HG03066 (cell line): Measurements from ENCODE around the gene GCAT.
"Not testable (repeated sequence)": the region's sequence is repeated elsewhere in the genome, so short reads cannot be mapped to it uniquely, and the experiment has no call there.

Experiments used
- ATAC-seq: cut with Tn5 transposase; IDR thresholded peaks from one replicate; pipeline ENCODE4 v1.9.1; 2021; ENCODE audit warnings: low read depth; ENCODE audit not compliant: unreplicated experiment

The GCAT gene

DNA sequence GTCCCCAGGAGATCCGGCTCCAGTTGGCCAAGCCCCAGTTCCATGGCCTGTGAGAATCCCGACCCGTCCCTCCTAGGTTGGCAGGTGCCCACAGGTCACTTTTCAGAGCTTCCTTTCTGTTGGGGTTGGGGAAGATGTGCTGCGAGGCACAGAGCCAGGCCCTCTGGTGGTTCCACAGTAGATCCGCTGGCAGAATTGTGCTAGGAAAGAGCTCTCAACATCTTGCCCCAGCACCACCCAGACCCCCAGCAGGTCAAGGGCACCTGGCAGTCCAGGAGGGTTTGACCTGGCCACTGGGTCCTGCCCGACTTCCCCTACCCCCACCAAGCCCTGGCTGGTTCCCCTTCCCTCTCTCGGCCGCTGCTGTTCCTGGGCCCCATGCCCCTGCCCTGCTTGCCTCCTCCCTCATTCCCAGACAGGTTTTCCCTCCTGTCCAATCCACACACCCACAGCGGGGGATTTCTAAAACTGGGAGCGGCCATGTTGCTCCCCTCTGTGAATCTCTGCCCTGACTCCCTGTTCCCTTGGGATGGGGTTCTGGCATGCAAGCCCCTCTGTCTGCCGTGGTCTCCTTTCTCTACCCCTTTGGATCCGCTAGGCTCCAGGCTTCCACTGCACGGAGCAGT is 26.2 kb upstream of the GCAT start:
- ATAC-seq: no peak

DNA sequence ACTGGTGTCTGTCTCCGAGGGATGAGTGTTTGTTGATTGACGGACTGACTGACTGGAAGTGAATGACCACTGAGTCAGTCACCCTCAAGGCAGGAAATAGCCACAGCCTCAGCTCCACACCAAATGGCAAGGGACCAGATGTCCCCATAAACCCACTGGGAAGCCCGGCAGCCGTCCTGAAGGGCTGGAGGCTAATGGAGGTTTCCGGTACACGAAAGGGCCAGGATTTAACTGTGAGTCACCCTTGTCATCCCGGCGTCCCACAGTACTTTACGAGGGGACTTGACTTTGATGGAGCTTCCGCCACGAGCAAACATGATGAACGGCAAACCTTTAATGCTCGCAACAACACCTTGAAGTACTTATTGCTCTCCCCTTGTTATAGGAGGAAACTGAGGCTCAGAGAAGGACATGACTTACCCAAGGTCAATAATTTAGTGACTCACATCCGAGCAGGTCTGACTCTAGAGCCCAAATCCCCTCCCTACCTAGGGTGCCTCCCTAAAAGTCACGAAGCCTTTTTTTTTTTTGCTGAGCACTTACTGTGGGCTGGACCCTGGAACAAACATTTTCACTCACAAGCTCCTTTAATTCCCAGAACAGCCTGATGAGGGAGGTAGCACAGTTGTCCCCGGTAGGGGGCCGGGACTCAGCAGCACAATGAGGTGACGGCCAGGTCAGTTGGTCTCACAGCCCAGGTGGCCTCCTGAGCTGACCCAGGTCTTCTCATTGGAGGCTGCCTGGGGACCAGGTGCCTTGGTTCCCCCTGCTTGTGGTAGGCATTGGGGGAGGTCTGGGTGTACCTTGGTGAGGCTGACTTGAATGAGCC is 25.2 kb upstream of the GCAT start:
- ATAC-seq: no peak

DNA sequence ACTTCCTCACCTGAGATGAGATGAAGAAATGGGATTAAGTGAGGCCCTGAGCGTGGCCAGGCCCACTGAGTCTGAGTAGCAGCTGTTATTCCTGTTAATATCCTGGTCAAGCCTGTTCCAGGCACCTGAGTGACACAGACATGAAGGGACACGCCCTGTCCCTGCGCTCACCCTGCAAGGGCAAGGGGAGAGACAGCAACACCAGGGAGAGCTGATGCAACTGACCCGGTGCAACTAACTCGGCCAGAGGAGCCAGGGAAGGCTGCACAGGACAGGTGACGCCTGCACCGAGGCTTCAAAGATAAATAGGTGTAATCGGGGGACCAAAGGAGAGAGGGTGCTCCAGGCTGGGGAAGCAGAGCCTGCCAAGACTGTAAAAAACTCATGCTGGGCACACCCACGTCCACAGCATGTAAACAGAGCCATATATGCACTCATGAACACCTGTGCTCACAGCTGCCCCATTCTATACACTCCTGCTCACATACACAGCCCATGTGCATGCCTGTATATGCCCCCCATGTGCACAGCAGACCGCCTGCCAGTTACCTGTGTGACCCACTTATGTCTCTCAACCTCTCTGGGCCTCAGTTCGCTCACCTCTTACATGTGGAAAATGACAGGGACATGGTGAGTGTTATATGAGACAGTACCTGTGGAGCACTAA is 22.8 kb upstream of the GCAT start:
- ATAC-seq: no peak

DNA sequence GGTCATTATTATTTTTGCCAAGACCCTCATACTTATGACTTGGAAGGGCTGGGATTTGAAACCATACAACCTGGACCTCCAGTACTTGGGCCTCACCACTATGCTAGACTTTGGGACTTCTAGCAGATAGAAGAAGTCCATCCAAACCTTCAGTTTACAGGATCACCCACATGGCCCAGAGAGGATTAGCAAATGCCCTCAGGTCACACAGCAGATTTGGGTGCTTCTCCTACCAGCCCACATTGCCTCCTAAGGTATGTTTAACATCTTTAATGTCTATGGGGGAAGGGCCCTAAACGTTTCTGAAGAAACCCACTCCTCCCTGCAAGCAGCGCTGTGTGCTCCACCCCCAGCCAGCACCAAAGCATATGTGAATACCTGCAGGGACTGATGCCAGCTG is 17.5 kb upstream of the GCAT start:
- no peak for ATAC-seq

DNA sequence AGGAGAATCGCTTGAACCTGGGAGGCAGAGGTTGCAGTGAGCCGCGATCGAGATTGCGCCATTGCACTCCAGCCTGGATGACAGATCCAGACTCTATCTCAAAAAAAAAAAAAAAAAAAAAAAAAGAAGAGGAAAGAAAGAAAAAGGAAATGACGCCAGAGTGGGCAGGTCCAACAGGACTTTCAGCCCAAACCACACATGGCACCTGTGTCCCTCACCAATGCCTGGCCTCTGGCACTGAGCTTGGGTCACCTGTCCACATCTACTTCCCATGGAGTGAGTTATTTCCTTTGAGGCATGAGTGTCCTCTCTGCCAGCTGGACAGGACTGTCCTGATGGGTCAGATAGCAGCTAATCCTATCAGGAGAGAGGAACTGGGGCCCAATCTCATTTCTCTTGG is 15.2 kb upstream of the GCAT start:
- no peak for ATAC-seq

DNA sequence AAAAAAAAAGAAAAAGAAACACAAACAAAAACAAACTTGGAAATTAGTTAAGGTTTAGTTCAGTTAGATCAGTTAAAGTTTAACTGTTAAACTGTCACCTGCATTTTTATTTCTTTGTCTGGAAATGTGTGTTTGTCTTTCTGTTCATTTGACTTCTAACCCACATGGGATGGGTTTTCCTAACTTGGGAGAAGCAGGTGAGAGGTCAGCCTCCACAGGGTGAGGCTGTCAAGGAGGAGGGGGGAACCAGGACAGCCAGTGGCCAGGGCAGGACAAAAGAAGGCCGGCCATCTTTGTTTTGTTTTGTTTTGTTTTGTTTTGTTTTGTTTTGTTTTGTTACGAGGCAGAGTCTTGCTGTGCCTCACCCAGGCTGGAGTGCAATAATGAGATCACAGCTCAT is 13.4 kb upstream of the GCAT start:
- no peak for ATAC-seq

DNA sequence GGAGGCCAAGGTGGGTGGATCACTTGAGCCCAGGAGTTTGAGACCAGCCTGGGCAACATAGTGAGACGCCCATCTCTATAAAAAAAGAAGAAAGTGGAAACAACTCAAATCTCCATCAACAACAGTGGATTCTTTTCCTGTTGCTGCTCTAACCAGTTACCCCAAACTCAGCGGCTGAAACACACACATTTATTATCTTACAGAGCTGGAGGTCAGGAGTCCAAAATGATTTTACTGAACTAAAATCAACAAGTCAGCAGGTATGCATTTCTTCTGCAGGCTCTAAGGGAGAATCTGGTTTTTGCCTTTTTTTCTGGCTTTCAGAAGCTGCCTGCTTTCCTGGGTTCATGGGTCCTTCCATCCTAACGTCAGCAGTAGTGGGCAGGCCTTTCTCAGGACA is 11.7 kb upstream of the GCAT start:
- no peak for ATAC-seq

DNA sequence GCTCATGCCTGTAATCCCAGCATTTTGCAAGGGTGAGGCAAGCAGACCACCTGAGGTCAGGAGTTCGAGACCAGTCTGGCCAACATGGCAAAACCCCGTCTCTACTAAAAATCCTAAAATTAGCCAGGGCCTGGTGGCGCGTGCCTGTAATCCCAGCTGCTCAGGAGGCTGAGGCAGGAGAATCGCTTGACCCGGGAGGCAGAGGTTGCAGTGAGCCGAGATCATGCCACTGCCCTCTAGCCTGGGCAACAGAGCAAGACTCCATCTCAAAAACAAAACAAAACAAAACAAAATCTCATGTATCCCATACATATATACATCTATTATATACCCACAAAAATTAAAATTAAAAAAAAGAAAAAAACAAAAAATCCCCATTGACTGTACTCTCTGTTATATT is 10.5 kb upstream of the GCAT start:
- ATAC-seq: not testable (repeated sequence)

DNA sequence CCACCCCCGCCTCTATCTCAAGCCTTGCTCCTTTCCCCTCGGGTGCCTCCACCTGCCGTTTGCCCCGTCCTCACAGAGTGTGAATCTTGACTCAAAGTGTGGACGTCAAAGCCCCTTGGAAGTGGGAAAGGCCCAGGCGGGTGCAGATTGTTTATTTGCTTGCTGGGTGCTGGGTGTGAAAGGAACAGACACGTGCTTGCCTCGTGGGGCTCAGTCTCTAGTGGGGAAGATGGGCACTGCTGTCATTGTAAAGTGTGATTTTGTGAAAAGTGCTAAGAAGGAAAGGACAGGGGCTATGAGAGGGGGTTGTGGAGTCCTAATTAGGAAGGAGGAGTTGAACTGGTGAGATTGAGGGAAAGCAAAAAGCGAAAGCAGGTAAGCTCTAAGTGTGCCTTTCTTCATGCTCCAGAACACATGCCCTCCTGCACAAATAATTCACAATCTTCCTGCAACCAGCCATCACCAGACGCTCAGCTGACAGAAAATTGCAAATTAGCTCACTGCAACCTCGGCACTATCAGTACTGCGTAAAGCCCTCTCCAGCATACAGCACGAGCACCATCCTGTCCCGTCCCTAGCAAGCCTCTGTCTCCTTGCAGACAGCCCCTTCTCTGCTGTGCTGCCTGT is 9.7 kb upstream of the GCAT start:
- no peak for ATAC-seq

DNA sequence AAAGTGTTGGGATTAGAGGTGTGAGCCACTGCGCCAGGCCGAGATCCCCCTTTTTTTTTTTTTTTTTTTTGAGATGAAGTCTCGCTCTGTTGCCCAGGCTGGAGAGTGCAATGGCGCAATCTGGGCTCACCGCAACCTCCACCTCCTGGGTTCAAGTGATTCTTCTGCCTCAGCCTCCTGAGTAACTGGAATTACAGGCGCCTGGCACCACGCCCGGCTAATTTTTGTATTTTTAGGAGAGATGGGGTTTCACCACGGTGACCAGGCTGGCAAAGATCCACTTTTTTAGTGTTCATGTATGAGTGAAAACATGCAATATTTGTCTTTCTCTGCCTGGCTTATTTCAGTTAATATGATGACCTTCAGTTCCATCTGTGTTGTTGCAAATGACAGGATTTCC is 7.8 kb upstream of the GCAT start:
- ATAC-seq: not testable (repeated sequence)

DNA sequence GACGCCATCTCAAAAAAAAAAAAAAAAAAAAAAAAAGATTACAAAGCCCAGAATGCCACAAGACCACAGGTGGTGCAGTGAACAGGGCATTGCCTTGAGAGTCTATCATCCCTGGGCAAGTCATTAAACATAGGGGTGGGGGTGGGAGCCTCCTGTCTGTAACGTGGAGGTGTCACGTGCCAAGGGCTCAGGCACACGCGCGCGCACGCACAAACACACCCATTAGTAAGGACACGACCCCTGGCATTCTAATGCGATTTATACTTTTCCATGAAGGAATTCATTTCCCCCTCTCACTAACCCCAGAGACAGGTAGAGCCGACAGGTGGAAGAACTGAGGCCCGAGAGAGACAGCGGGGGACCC is 5.8 kb upstream of the GCAT start:
- ATAC-seq: no peak

DNA sequence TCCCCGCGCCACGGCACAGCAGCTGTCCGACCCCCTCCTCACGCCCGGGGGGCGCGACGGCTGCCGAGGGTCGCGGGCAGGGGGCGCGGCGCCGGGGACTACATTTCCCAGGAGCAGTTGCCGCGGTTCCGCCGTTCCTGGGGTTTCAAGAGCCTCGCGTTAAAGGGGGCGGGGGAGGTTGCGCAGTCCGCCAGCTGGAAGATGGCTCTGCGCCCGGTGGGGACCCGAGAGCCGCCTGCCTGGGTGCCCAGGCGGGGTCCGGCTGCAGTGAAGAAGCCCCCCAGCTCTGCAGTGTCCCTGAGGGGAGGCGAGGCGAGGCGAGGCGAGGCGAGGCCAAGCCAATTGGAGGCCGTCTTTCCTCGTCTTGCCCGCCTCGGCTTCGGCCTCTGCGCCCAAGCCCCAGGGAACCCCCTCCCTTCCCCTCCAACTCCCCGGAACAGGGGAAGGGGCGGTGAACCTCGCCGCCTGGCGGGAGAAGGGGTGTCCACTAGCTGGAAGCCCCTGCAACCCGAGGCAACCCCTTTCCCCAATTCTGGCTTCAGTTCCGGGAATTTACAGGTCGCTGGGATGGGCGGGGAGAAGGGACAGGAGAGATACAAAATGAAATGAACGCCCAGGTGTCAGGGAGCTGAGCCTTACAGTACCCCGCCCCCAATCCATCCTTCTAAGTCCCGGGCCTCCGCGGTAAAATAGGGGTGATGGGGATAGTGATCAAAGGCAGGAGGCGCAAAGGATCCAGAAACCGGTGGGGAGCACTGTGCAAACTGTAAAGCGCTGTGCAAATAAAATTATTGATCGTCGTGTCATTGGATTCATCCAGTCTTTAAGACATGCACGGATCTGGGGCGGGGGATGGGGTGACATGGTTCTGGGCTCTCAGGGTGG is 5.2 kb upstream of the GCAT start:
- no peak for ATAC-seq

DNA sequence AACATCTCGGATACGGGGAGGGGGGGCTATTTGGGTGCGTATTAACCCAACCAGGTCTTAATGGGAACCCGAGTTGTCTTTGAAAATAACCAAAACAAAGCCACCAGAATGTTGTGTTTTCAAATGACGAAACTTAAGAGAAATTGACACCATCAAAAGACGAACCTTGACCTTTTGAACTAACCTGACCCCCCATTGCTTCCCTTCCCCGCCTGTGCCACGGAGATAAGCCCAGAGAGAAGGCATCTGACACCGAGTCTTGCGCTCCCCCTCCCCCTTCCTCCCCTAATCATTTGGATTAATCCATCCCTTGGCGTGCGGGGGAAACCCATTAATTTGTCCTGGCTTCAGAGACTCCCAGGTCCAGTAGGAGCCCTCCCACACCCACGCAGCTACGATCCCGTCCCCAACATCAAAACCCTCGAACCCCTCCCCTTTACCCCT is 4.5 kb upstream of the GCAT start:
- no peak for ATAC-seq

DNA sequence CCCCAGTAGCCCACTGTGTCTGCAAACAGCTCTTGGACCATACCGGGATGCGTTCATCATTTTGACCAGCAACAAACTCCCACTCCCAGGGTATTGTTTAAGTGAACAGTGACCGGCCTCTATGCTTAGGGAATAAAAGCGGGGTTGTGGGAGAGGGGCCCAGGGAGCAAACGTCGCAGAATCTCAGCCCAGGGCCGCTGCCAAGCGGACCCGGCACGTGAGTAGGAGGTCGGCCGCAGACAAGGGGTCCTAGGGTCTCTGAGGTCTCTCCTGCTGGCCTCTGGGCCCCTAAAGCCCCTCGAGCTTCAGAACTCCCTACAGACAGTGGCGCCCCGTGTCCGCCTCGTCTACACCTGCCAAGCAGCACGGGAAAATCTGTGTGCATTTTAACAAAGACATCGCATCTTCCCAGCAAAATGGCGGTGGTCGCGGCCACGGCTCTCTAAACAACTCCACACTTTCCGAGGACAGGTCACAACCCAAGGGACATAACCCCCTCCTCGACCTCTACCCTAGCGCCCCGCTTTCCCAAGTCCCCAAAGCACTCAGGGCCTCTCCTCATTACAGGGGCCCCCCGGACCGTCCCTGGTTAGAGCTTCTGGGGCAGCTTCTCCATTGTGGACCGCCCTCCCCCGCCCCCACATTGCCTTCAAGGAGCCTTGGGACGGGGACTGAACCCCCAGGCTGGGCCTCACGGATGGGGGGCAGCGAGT is 3.9 kb upstream of the GCAT start:
- ATAC-seq: no peak

DNA sequence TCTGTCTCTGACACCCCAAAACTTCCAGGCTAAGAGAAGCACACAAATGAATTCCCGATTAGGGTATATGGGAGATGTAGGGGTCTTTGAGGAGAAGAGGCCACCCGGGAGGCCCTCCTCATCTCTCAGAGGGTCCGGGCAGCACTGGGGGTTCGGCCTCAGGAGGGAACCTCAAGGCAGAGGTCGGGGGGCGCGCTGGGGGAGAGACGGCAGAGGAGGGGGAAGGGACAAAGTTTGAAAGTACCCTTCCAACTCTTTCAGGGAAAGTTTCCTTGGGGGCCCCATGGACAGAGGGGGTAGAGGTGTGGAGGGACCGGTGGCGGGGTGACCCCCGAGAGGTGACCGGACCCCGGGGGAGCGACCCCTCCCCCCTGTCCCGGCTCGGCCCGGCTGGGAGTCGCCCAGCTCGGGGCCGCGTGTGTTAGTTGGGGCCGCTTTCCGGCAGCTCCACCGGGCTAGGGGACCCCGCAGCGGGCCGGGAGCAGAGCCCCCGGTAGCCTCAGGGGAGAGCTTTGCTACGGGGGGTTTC is 3.3 kb upstream of the GCAT start:
- no peak for ATAC-seq

DNA sequence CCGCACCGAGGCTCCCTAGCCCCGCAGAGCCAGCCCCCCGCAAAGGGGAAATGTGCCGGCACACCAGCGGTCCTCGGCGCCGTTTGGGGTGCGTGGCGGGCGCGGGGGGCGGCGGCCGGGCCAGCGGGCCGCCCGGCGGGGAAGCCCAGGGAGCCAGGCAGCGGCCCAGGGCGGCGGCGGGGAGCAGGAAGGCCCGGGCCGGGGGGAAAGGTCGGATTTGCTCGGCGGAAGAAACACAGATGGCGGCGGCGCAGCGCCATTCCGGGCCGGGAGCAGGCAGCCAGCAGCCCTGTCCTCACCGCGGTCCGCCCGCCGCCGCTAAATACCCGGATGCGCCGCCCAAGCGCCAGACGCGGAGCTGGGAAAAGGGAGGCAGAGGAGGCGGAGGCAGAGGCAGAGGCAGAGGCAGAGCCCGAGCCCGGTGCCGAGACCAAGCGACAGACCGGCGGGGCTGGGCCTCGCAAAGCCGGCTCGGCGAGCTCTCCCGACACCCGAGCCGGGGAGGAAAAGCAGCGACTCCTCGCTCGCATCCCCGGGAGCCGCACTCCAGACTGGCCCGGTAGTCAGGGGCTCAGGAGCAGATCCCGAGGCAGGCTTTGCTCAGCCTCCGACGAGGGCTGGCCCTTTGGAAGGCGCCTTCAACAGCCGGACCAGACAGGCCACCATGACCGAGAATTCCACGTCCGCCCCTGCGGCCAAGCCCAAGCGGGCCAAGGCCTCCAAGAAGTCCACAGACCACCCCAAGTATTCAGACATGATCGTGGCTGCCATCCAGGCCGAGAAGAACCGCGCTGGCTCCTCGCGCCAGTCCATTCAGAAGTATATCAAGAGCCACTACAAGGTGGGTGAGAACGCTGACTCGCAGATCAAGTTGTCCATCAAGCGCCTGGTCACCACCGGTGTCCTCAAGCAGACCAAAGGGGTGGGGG is 2.6 kb upstream of the GCAT start:
- ATAC-seq: no peak

DNA sequence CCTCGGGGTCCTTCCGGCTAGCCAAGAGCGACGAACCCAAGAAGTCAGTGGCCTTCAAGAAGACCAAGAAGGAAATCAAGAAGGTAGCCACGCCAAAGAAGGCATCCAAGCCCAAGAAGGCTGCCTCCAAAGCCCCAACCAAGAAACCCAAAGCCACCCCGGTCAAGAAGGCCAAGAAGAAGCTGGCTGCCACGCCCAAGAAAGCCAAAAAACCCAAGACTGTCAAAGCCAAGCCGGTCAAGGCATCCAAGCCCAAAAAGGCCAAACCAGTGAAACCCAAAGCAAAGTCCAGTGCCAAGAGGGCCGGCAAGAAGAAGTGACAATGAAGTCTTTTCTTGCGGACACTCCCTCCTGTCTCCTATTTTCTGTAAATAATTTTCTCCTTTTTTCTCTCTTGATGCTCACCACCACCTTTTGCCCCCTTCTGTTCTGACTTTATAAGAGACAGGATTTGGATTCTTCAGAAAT is 1.9 kb upstream of the GCAT start:
- no peak for ATAC-seq
